ENCODE data around the gene KIRREL1.

KIRREL1 gene

DNA sequence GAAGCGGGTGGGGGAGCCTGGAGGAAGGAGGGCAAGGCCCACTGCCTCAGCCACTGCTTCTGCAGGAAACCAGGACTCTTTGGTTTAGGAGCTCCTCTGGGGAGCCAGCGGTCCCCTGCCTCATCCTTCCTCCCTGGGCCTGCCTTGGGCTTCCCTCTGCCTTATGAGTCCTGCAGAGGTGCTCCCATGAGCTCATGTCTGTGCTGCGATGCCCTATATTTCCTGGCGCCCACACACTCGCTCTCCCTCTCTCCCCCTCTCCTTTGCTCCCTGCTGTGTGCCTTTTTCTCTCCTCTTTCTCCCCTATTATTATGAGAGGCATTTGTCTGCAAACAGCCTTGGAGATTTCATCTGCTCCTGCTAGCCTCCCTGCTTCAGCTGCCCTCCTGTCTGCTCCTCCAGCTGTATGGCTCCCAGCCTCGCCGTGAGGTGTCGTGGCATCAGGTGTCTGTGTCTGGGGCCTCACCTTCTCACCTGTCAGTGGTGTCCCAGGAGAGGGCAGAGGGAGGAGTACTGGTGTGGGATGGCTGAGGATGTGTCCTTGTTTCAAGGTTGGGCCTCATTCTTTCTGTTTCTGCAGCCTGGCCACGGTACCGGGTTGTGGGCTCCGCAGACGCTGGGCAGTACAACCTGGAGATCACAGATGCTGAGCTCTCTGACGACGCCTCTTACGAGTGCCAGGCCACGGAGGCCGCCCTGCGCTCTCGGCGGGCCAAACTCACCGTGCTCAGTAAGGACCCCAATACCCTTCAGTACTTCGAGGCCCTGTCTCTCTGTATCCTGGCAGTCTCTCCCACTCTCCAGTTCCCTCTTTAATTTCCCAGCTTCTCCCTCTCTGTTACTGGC is 84.2 kb downstream of the KIRREL1 start:
- peak; percentile 64 for DNase-seq

DNA sequence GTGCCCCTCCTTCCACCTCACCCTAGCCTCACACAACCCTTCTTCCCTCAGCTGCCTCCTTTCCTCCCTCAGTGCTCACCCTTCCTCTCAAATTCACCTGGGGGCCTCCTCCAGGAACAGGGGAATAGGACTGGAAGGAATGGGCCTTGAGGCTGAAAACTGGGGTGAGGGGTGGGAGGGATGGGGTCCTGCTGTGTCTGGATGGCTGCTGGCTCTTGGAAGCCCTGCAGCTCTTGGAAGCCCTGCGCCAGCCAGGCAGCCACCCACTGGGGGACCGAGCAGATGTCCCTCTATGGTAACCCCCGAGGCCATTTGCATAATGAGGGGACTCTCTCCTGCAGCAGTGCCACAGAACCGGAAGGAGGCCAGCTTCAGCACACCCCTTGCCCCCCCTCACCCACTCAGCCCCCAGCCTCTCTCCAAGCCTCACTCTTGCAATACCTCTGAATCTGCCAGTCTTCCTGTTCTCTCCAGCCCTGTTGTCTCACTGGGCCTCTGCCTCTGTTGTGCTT is 85.2 kb downstream of the KIRREL1 start:
- peak; percentile 65 for DNase-seq

- DNase-seq = no peak
Measured at GRCh38 chr1:158080066-158080465, 86.6 kb downstream of the KIRREL1 start.

GRCh38 chr1:158084336-158084735 is 90.9 kb downstream of the KIRREL1 start:
- no peak for DNase-seq

DNA sequence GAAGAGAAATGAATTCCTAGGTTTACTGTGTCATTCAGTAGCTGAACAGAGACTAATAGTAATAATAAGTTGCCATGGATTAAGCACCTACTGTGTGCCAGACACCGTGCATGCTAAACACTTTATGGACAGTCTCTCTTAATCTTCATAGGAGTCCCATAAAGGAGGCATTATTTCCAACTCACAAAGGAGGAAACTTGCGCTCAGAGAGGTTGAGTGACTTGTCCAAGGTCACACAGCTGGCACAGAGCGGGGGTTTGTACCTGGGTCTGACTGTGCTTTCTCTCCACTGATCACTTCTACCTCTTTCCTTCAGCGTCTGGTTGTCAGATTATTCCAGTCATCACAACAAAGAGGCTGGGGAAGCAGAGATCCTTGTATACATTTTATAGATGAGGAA is 91.3 kb downstream of the KIRREL1 start:
- DNase-seq = no peak

- DNase-seq = peak; percentile 83
Measured at GRCh38 chr1:158087320-158087927, 94.0 kb downstream of the KIRREL1 start.

DNA sequence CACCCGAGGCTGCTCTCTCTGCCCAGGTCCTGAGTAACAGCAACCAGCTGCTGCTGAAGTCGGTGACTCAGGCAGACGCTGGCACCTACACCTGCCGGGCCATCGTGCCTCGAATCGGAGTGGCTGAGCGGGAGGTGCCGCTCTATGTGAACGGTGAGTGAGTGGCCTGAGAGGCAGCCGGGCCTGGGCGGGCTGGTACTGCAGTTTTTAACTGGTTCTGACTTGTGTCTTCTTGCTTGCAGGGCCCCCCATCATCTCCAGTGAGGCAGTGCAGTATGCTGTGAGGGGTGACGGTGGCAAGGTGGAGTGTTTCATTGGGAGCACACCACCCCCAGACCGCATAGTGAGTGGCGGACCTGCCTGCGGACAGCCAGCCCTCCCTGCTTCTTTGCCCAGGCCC is 96.0 kb downstream of the KIRREL1 start:
- DNase-seq = no peak

DNA sequence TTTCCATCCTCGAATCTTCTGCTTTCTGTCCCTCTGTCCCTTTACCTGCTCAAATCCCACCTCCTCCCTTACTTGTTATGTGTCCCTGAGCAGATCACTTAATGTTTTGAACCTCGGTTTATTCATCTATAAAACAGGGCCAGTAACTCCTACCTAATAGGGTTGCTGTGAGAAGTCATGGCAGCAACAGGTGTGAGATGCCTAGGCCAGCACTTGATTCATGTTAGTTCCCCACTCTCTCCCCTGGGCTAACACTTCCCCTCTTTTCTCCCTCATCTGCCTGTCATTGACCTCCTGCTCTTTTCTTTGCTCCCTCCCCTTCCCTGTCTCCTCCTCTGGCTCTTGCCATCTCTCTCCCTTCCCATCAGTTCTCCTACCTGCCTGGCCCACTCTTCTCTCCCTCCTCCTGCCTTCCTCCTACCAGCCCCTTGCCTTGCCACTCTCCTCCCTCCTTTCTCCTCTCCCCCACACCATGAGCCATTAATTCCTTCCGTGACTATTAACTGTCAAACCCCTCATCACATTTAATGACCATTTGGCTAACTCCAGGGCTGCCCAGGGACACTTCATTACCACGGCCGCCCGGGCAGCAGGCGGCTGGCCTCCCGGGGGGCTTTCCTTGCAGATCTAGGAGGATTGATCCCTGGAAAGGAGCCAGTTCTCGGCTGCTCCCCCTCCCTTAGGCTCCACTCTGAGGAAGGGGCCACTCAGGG is 96.6 kb downstream of the KIRREL1 start:
- no peak for DNase-seq

GRCh38 chr1:158093376-158093775 is 99.9 kb downstream of the KIRREL1 start:
- no peak for DNase-seq

GRCh38 chr1:158094571-158094970 is 101.1 kb downstream of the KIRREL1 start:
- DNase-seq = no peak

- DNase-seq = no peak
Measured at GRCh38 chr1:158095737-158096335, 102.4 kb downstream of the KIRREL1 start.

GRCh38 chr1:158098256-158098655 is 104.8 kb downstream of the KIRREL1 start:
- no peak for DNase-seq

DNA sequence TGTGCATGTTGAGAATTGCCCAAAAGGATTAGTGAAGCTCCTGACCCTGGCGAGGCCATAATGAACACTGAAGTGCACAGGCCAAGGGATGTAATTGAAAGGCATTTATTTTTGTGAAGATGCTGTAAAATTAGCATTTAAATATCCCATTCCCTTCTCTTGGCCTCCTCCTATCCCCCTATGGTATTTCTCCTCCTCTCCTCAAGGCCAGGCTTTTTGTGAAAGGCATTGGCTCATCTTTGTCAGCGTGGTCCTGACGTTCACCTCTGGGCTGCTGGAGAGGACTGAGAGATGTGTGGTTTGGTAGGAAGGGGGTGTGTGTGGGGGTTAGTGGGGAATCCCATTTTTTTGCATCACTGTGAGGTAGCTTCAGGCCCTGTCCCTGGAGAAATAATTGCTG is 105.7 kb downstream of the KIRREL1 start:
- no peak for DNase-seq

DNA sequence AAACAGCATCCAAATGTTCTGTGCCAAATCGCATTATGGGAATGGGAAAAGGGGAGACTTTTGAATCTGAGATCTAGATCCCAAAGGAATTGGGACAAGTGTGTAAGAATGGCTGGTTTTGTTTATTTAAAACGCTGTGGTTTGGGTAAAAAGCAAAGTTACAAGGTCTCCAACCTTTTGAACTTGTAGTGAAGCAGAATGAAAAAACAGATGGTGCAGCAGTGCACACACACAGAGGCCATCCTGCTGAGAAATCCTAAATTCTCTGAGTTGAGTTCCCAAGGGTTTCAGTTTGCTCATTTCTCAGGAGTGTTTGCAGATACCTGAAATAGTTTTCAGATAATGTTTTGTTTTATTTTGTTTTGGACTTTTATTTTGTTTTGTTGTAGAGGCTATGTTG is 107.1 kb downstream of the KIRREL1 start:
- DNase-seq = no peak

GRCh38 chr1:158101455-158101854 is 108.0 kb downstream of the KIRREL1 start:
- no peak for DNase-seq

DNA sequence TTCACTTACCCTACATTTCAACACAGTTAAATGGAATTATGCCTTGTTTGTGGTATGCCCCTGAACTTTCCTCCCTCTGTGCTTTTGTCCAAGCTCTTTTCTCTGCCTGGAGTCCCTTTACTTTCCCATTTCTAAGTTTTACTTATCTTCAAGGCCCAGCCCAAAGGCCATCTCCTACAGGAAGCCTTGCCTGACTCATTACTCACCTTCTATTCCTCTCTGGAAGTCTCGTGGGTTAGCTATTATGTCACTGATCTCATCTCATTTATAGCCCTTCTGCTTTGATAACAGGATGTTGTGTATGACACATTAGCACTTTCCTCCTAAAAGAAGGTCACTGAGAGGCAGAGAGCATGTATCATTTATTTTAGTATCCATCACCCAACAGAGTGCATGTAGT is 108.5 kb downstream of the KIRREL1 start:
- DNase-seq = no peak

- peak; percentile 56 for DNase-seq
Measured at GRCh38 chr1:158102881-158103674, 109.6 kb downstream of the KIRREL1 start.

- no peak for DNase-seq
Measured at GRCh38 chr1:158103861-158104522, 110.5 kb downstream of the KIRREL1 start.

DNA sequence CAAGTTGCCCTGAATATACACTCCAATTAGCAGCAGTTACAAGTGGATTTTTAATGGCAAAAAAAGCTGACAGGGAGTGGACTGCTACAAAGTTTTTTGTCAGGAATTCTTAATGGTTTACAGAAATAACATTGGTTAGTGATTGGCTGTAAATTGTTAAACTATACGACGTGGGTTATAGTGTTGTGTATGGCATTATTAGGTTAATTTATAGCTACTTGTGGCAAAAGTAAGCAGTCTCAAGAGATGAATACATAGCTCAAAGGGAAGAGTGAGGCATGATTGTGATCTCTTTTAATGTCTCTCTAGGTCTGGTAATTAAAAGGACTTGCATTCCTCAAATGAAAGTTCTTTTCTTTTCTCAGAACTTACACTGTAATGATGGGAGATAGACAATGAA is 111.4 kb downstream of the KIRREL1 start:
- no peak for DNase-seq

- no peak for DNase-seq
Measured at GRCh38 chr1:158105352-158106095, 112.1 kb downstream of the KIRREL1 start.

DNA sequence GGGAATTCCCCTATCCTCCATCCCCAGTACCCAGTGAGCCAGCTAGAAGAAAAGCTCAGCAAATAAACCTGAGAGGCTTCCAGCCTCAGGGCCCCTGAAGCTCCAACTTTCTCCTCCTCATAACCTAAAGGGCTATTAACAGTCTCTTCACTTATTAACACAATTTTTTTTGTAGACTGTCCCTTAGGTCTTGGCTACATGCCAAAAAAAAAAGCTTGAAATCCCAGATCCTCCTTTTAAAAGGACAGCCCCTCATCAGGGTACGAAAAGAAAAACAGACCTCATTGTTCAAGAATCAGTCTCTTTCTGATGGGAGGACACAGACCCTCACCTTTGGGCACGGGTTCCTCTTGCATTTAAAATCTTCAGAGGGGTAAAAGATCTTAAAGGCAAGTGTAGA is 114.5 kb downstream of the KIRREL1 start:
- no peak for DNase-seq

All from retina (tissue), 1 donor.